Activated CD8-positive, alpha-beta T cell treated with anti-CD3 and anti-CD28 coated beads, Interleukin-2, amount 10 ng/mL, durations not matched to agents 7 days and 5 days (primary cell): Measurements from ENCODE around the gene ISM1. TPM values are rescaled to one million over a fixed set of nuclear protein-coding genes. Genes with fewer than 3 reads are reported as not detected.

Experiments
- ATAC-seq: fragments of 150-1000 bp; cut with Tn5 transposase; one replicate; pipeline ENCODE4 v1.10.0; 2021; ENCODE audit warnings: moderate library complexity
- CTCF ChIA-PET: fragments of 350-600 bp; sonication (Branson Sonifier 250); formaldehyde crosslinking; loops from one replicate; lab custom pipeline; 2021; ENCODE audit warnings: antibody characterized with exemption; lab: Charles Lee
- POLR2A ChIA-PET: fragments of 350-600 bp; sonication (Branson Sonifier 250); formaldehyde crosslinking; loops from one replicate; lab custom pipeline; 2021; ENCODE audit warnings: antibody characterized with exemption; lab: Charles Lee
- DNase-seq: peaks from one replicate; pipeline ENCODE4 v3.0.0-alpha.2; 2020
- H3K27ac Mint-ChIP-seq: one replicate; pipeline ENCODE4 v1.8.0; 2021; ENCODE audit warnings: mild to moderate bottlenecking, mixed read lengths
- H3K27me3 Mint-ChIP-seq: one replicate; pipeline ENCODE4 v1.8.0; 2021; ENCODE audit warnings: low read depth, mixed read lengths
- H3K36me3 Mint-ChIP-seq: one replicate; pipeline ENCODE4 v1.8.0; 2021; ENCODE audit warnings: low read depth, mixed read lengths
- H3K4me1 Mint-ChIP-seq: one replicate; pipeline ENCODE4 v1.8.0; 2021; ENCODE audit warnings: low read depth, mixed read lengths
- H3K4me3 Mint-ChIP-seq: one replicate; pipeline ENCODE4 v1.8.0; 2021; ENCODE audit warnings: mild to moderate bottlenecking, mixed read lengths
- H3K9me3 Mint-ChIP-seq: one replicate; pipeline ENCODE4 v1.8.0; 2022; ENCODE audit warnings: mixed read lengths; ENCODE audit not compliant: insufficient read depth
- total RNA-seq, 2 experiments: library from RNA; stranded (reverse); gene quantifications; one replicate each; pipeline ENCODE4 v1.2.3, GENCODE V29; 2021

The ISM1 gene
- total RNA-seq, 2 experiments from 2014 or later: 2.9 to 3.7 TPM

DNA sequence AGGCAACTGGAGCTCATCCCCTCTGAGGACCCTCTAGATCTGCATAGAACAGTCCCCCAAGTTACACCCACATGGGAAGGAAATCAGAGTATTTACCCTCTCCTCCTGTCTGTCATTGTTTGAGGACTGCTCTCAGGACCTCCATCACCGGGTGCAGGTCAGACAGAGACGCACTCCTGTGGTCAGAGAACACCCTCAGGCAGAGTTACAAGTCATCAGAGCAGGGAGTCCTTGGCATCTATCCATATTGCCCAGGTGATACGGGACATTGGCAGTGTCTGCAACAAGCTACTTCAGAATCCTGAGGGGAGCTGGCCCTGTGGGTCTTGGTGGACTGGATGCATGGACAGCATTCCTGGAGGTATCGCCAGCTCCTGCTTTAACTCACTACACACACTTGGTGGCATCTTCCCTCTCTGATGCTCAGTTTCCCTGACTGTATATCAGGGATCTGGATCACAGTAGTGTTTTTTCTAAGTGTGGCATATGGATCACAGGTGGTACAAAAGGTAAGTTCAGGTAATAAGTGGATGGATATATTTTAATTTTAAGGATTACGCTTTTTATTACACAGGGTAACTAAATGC, 15.1 kb upstream of the ISM1 start:
- Mint-ChIP-seq H3K9me3 (no peaks in the 10 kb centered on the region), H3K27me3 (peaks cover 5% of the 10 kb centered on the region), H3K36me3 (no peaks in the 10 kb centered on the region), H3K4me3 (no peak overlapping the region), H3K4me1 (no peaks in the 10 kb centered on the region), H3K27ac (no peak overlapping the region)
- DNase-seq (no peak), ATAC-seq (no peak)
- ChIA-PET POLR2A (no interaction called here), CTCF (no interaction called here)

DNA sequence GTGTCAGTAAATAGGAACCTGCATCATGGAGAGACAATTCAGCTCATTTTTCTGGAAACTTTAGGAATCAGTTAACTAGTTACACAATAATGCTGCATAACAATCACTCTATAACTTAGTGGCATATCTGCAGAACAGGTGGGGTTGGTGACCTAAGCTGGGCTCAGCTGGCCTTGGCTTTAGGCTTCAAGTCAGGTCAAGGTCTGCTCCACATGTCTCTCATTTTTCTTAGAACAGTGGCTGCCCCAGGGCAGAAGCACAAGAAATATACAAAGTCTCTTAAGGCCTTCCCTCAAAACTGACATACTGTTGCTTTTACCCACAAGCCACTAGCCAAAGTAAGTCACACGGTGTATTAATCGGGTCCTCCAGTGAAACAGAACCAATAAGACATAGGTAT, 14.1 kb upstream of the ISM1 start:
- ATAC-seq (no peak), DNase-seq (no peak)
- POLR2A ChIA-PET: no interaction called here
- Mint-ChIP-seq H3K27me3 (peaks cover 5% of the 10 kb centered on the region), H3K27ac (no peak overlapping the region), H3K4me1 (no peaks in the 10 kb centered on the region), H3K9me3 (no peaks in the 10 kb centered on the region), H3K4me3 (no peak overlapping the region), H3K36me3 (no peaks in the 10 kb centered on the region)
- CTCF ChIA-PET: no interaction called here

DNA sequence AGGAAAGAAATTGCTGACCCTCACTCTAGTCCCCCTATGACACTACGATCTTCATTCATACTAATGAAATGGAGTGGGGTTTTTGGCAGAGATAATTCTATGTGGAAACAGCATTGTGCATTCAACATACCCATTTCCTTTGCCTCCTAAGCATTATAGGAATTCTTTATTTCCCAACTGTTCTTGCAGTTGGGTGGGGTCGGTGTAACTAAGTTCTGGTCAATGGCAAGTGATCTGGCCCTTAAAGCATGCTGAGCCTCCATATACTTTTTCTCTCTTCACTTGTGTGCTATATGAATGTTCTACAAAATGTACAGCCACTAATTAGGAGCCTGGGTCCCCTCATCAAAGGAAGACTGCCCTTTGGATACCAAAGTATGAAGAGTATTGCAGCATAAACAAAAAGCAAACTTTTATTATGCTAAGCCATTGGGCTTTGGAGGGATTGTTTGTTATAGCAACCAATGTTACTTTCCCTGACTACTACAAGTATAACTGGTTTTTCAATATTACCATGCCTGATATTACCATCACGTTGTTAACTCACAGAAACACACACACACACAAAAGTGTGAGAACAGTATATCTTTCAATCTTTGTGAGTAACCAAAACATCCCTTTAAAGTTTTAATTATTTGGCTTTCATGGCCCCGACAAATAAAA, 9.0 kb upstream of the ISM1 start:
- Mint-ChIP-seq H3K4me1 (peaks cover 15% of the 10 kb centered on the region), H3K27me3 (peaks cover 32% of the 10 kb centered on the region), H3K36me3 (no peaks in the 10 kb centered on the region), H3K9me3 (no peaks in the 10 kb centered on the region), H3K27ac (no peak overlapping the region), H3K4me3 (no peak overlapping the region)
- POLR2A ChIA-PET: interaction anchor here (1.2 kb wide), 1 partner anchor 36 kb away, joined by 3 read pairs; no protein-coding TSS in a partner anchor
- DNase-seq (no peak), ATAC-seq (no peak)
- CTCF ChIA-PET: interaction anchor here (1.2 to 2.4 kb wide), 3 partner anchors 16 to 50 kb away, joined by 5 to 11 read pairs (median 6); no protein-coding TSS in a partner anchor

DNA sequence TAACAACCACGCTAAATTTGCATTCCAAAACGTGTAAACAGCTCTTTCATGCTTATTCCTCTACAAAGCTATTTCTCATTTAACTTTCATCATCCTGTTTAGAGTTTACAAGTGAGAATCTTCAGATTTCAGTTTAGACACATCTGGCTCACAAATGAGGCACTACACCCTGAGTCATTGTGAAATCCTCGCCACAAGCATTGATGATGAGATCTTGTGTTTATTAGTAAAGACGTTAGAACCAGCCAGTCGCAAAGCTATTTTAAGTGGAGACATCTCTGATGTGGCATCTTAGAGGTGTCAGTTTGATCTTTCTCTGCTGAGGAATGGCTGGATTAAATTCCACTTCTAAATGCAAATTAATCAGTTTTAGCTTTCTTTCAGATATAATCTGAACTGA, 8.3 kb upstream of the ISM1 start:
- CTCF ChIA-PET: interaction anchor here (1.1 to 2.4 kb wide), 4 partner anchors 16 to 94 kb away, joined by 3 to 11 read pairs (median 6); no protein-coding TSS in a partner anchor

DNA sequence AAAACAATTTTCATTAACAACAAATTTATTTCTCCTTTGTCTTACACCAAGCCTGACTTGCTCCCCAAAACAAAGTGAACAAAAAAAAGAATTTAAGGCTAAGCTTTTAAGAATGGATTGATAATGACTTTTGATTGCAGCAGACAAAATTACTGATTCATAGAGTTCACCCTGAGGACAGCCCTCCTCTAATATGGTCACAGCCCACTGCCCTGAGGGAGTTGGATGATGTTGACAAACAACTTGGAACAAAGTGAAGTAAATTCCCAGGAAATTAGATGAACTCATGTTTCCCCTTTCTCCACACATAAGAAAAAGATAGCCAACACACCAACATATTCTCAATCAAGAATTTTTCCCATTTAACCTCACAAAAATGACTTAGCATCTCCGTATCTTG, 7.7 kb upstream of the ISM1 start:
- Mint-ChIP-seq H3K27ac (no peak overlapping the region), H3K4me1 (peaks cover 15% of the 10 kb centered on the region), H3K4me3 (no peak overlapping the region), H3K36me3 (no peaks in the 10 kb centered on the region), H3K9me3 (no peaks in the 10 kb centered on the region), H3K27me3 (peaks cover 43% of the 10 kb centered on the region)
- CTCF ChIA-PET: interaction anchor here (1.1 to 2.4 kb wide), 4 partner anchors 15 to 94 kb away, joined by 3 to 11 read pairs (median 6); no protein-coding TSS in a partner anchor
- ATAC-seq (no peak), DNase-seq (no peak)
- POLR2A ChIA-PET: interaction anchor here (0.9 to 1.2 kb wide), 2 partner anchors 9 to 35 kb away, joined by 3 read pairs; no protein-coding TSS in a partner anchor

More for the DNA sequence above, 8.3 kb upstream of the ISM1 start:
- DNase-seq (no peak), ATAC-seq (no peak)
- no peak overlapping the region for H3K27ac Mint-ChIP-seq
- H3K4me3 Mint-ChIP-seq: no peak overlapping the region
- H3K27me3 Mint-ChIP-seq: peaks cover 37% of the 10 kb centered on the region
- H3K4me1 Mint-ChIP-seq: peaks cover 15% of the 10 kb centered on the region
- H3K36me3 Mint-ChIP-seq: no peaks in the 10 kb centered on the region
- no peaks in the 10 kb centered on the region for H3K9me3 Mint-ChIP-seq
- POLR2A ChIA-PET: interaction anchor here (0.9 to 1.2 kb wide), 2 partner anchors 9 to 35 kb away, joined by 3 read pairs; no protein-coding TSS in a partner anchor

DNA sequence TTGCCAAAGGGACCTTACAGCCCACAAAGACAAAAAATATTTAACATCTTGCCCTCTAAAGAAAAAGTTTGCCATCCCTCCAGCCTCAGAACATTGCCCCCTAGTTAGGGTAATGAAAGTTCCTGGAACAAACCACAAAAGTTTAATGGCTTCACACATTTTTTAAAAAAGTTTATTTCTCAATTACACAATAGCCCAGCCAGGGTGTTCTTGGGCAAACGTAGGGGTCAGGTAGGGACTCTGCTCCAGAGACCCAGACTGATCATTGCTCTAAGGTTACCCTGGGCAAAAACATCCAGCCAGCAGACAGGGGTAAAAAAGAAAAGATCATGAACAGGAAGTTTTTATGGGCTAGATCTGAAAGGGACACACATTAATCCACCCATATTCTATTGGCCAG, 4.5 kb upstream of the ISM1 start:
- POLR2A ChIA-PET: no interaction called here
- Mint-ChIP-seq H3K27ac (no peak overlapping the region), H3K4me3 (no peak overlapping the region), H3K4me1 (peaks cover 25% of the 10 kb centered on the region), H3K9me3 (no peaks in the 10 kb centered on the region), H3K36me3 (no peaks in the 10 kb centered on the region), H3K27me3 (peaks cover 62% of the 10 kb centered on the region)
- ATAC-seq (no peak), DNase-seq (no peak)
- CTCF ChIA-PET: no interaction called here

DNA sequence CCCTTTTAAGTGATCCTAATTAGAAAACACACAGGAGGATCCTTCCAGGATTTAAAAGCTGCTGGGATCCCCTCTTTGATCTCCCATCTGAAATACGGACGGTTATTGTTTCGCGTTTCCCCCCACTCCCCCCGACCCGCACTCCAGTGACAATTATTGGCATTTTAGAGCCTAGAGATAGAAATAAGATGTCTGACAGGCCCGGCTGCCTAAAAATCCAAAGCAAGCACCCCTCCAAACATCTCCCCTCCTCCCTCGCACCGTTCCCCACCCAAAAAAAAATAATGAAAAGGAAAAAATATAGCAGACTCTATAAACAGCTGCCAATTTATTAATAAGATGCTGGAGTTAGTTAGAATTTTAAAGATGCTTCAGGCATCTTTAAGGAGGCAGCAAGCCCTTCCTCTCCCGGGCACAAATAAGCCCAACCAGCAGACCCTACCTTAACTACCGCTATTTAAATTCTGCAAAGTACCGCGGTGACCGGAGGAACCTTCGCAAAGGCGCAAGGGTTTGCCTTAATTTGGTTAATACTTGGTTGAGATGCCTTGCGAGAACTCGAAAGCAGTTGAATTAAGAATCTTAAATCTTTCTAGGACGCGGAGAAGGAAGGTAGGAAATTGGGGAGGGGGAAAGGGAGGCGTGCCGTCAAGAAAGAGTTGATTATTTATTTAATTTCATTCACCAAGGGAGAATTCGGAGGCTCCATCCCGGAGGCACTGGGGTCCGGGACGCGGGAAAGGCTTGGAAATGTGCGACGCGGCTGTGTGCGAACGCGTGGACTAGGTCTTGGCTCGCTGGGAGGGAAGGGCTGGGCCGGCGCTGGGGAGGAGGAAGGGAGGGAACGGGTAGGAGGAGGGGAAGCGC, 1.5 kb upstream of the ISM1 start:
- Mint-ChIP-seq H3K4me1 (peaks cover 32% of the 10 kb centered on the region), H3K27ac (no peak overlapping the region), H3K4me3 (peak overlapping the region; percentile 81), H3K36me3 (peaks cover 2% of the 10 kb centered on the region), H3K9me3 (no peaks in the 10 kb centered on the region), H3K27me3 (peaks cover 57% of the 10 kb centered on the region)
- DNase-seq (no peak), ATAC-seq (no peak)
- CTCF ChIA-PET: interaction anchor here (1.1 kb wide), 1 partner anchor 16 kb away, joined by 3 read pairs; no protein-coding TSS in a partner anchor
- POLR2A ChIA-PET: interaction anchor here (0.9 kb wide), 1 partner anchor 28 kb away, joined by 4 read pairs; no protein-coding TSS in a partner anchor

DNA sequence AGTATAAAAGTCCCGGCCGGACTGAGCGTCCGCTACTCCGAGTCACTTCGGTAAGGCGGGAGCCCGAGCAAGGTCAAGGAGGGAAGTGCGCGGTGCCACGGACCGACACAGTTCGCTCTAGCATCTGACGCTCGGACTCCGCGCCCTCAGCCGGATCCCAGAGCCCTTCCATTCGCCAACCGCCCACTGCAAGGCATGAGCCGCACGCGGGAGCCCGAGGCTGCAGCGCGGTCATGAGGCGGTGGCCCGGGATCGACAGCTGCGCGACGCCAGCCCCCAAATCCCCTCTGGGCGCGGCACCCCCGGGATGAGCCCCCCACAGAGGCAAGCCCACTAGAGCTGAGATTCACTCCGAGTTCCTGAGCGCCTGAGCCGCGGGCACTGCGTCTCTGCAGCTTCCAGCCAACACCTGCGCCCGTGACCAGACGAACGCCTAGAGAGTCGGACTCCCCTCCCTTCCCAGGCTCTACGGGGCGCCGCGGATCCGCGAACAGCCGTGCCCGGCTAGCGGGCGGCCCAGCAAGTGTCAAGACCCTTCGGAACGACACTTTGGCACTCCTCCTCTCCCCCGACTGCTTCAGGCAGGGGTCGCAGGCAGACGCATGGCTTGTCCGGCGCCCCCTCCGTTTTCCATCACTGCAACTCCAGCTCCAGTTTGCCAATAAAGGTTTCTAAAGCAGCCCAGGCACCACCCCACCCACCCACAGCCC, 725 bp upstream of the ISM1 start:
- Mint-ChIP-seq H3K36me3 (peaks cover 2% of the 10 kb centered on the region), H3K4me3 (peak overlapping the region; percentile 81), H3K4me1 (peaks cover 32% of the 10 kb centered on the region), H3K27ac (peak overlapping the region; percentile 68), H3K27me3 (peaks cover 50% of the 10 kb centered on the region), H3K9me3 (no peaks in the 10 kb centered on the region)
- POLR2A ChIA-PET: interaction anchor here (0.7 to 1.8 kb wide), 3 partner anchors 9 to 27 kb away, joined by 4 to 5 read pairs (median 4); no protein-coding TSS in a partner anchor
- CTCF ChIA-PET: interaction anchor here (0.9 to 2.1 kb wide), 3 partner anchors 17 to 326 kb away, joined by 3 to 8 read pairs (median 3); no protein-coding TSS in a partner anchor
- peak; percentile 42 for ATAC-seq
- peak; percentile 43 for DNase-seq

DNA sequence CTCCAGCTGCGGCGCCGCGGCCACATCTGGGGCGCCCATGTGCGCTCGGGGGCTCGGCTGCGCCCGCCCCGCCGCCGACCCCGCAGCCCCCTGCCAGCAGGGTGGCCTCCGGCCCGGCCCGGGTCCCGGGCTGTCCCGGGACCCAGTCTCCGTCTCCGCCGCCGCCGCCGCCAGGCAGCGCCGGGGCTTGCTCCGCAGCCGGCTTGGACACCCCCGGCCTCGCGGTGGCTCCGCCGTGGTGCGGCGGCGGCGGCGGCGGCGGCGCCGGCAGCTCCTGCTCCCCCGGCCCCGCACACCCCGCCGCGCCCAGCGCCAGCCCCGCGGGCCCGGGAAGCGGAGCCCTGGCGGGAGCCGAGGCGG, 219 bp downstream of the ISM1 start:
- ChIA-PET CTCF (interaction anchor here (1.0 to 2.4 kb wide), 4 partner anchors 26 to 340 kb away, joined by 3 to 8 read pairs (median 6); no protein-coding TSS in a partner anchor), POLR2A (interaction anchor here (0.7 to 1.8 kb wide), 4 partner anchors 11 to 209 kb away, joined by 3 to 5 read pairs (median 4); no protein-coding TSS in a partner anchor)
- ATAC-seq (peak; percentile 47), DNase-seq (no peak)
- Mint-ChIP-seq H3K4me3 (peak overlapping the region; percentile 81), H3K27ac (no peak overlapping the region), H3K4me1 (peaks cover 31% of the 10 kb centered on the region), H3K27me3 (peaks cover 48% of the 10 kb centered on the region), H3K36me3 (peaks cover 5% of the 10 kb centered on the region), H3K9me3 (peaks cover 4% of the 10 kb centered on the region)

DNA sequence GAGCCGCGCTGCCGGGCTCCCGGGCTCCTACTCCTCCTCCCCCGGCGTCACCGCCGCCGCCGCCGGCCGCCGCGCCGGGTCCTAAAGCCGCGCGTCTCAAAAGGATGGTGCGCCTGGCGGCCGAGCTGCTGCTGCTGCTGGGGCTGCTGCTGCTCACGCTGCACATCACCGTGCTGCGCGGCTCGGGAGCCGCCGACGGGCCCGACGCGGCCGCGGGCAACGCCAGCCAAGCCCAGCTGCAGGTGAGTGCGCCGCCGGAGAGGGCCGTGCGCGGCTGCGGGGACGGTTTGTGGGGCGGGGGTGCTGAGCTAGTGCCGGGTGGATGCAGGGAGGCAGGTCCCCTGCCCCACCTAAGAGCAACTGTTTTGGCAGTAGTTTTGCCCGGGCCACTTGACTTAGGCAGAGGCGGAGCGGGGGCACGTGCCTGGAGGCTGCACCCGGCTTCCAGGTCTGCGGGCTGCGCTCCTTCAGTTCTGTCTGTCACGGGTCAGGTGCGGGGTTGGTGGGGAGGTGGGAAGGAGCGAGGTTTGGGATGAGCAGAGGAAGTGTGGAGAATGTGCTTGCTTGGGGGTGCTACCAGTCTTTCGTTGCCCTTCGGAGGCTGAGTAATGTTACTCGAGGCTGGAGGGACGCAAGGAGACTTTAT, 722 bp downstream of the ISM1 start:
- peak; percentile 78 for DNase-seq
- Mint-ChIP-seq H3K4me3 (peak overlapping the region; percentile 81), H3K36me3 (peaks cover 10% of the 10 kb centered on the region), H3K9me3 (peaks cover 8% of the 10 kb centered on the region), H3K4me1 (peaks cover 29% of the 10 kb centered on the region), H3K27ac (peak overlapping the region; percentile 75), H3K27me3 (peaks cover 42% of the 10 kb centered on the region)
- ATAC-seq: peak; percentile 84
- ChIA-PET CTCF (interaction anchor here (1.0 to 2.4 kb wide), 4 partner anchors 26 to 340 kb away, joined by 3 to 8 read pairs (median 6); no protein-coding TSS in a partner anchor), POLR2A (interaction anchor here (0.7 to 1.8 kb wide), 5 partner anchors 9 to 208 kb away, joined by 3 to 5 read pairs (median 3); no protein-coding TSS in a partner anchor)
